Tibial artery (tissue), 4 donors: ENCODE measurements around the gene POLK.

Source experiments
- DNase-seq, 2 donors: peaks; one replicate each; pipeline ENCODE4 v3.0.0-alpha.2; 2019
- H3K27ac ChIP-seq, 2 donors: fragments of 200-600 bp; sonication (generic) in 1 of 2; 1 replicate in 1 of 2; 2 replicates in 1 of 2; pipeline ENCODE4 v1.5.1; 2018 to 2019; ENCODE audit warnings: mild to moderate bottlenecking in 1 of 2
- H3K27me3 ChIP-seq, 2 donors: fragments of 200-600 bp; sonication (generic) in 1 of 2; one replicate each; pipeline versions ENCODE4 v1.5.1 to v1.6.0; 2016 to 2019
- H3K36me3 ChIP-seq, 3 donors: fragments of 200-600 bp; sonication (generic) in 2 of 3; one replicate each; pipeline ENCODE4 v1.5.1; 2016 to 2019; ENCODE audit warnings: mild to moderate bottlenecking in 2 of 3
- H3K4me1 ChIP-seq, 4 donors: fragments of 200-600 bp; sonication (generic) in 2 of 4; 1 replicate in 3 of 4; 2 replicates in 1 of 4; pipeline ENCODE4 v1.5.1; 2016 to 2019
- H3K4me3 ChIP-seq, 2 donors: fragments of 200-600 bp; sonication (generic) in 1 of 2; 1 replicate in 1 of 2; 2 replicates in 1 of 2; pipeline ENCODE4 v1.5.1; 2018 to 2019; ENCODE audit warnings: mild to moderate bottlenecking in 2 of 2
- H3K9me3 ChIP-seq, 3 donors: fragments of 200-600 bp; sonication (generic) in 1 of 3; one replicate each; pipeline ENCODE4 v1.5.1; 2016 to 2019
- intact Hi-C: fragments of 100-400 bp; cut with DNase I; formaldehyde crosslinking; loops from one replicate; pipeline ENCODE4 v1.15.0; 2023; ENCODE audit warnings: low total_unique reads
- TF ChIP-seq, protein P1 (sequence below), 2 experiments: fragments of 200-600 bp in 1 of 2; fragments of 450-650 bp in 1 of 2; IDR thresholded peaks; one replicate each; pipeline ENCODE4 v1.5.1; 2017 to 2019; ENCODE audit warnings: antibody characterized with exemption in 2 of 2, mild to moderate bottlenecking in 1 of 2, moderate library complexity in 1 of 2

POLK gene

DNA sequence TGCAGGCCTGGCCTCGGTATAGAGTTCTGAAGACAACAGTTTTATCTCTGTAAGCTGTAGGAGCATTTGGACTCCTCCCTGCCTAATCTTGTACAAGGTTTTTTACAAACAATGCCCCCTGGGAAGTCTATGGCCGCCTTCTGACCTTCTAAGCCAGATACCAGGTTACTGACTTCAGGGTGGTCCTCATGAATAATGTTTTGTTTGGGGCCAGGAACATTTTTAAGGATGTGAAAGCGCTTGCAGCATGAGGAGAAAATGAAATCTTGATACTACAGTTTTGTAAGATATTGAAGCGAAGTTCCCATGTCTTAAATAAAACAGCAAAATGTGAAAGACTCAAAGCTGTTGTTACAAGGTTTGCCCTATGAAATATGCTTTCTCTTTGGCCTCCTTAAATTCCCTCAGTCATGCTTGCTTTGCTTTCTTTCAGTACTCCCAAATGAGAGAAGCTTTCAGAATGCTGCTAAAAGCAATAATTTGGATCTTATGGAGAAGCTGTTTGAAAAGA is 104.7 kb downstream of the POLK start:
- H3K36me3 ChIP-seq: no peaks in the 10 kb centered on the region
- no peak overlapping the region for H3K4me3 ChIP-seq
- no peak overlapping the region for H3K27ac ChIP-seq
- TF ChIP-seq, protein P1, sequence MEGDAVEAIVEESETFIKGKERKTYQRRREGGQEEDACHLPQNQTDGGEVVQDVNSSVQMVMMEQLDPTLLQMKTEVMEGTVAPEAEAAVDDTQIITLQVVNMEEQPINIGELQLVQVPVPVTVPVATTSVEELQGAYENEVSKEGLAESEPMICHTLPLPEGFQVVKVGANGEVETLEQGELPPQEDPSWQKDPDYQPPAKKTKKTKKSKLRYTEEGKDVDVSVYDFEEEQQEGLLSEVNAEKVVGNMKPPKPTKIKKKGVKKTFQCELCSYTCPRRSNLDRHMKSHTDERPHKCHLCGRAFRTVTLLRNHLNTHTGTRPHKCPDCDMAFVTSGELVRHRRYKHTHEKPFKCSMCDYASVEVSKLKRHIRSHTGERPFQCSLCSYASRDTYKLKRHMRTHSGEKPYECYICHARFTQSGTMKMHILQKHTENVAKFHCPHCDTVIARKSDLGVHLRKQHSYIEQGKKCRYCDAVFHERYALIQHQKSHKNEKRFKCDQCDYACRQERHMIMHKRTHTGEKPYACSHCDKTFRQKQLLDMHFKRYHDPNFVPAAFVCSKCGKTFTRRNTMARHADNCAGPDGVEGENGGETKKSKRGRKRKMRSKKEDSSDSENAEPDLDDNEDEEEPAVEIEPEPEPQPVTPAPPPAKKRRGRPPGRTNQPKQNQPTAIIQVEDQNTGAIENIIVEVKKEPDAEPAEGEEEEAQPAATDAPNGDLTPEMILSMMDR (IDR thresholded peaks at IDR 0.05): no peak
- no peaks in the 10 kb centered on the region for H3K9me3 ChIP-seq
- DNase-seq: no peak
- H3K27me3 ChIP-seq: no peaks in the 10 kb centered on the region
- peaks cover 0 to 9% (median 3%) of the 10 kb centered on the region in 4 donors for H3K4me1 ChIP-seq
- intact Hi-C loops: no loop called here

DNA sequence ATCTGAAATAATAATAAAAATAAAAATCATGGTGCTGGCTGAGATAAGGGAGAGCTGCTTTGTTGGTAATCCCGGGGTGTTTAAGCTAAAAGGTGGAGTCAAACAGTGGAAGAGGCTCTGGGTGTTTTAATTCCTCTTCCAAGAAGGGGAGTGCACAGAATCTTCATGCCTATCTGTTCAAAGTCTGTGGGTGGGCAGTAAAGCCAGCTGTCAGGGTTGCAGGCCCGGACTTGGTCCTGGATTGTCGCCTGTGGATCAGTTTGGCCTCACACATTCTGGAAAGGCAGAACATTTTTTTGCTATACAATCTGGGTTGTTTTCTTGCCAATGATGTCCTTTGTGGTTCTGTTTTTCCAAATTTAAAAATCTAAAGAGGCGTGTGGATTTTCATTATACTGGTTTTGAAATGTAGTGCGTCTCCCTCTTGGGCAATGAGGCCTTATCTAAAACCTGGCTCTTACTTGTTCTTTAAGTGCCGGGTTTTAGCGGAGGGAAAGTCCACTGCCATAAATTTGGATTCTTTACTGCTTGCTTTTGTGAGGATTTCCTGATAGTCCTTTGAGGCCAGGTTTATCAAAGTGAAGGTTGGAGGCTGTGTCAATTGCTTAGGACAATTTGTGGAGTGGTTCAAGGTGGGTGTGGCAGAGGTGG is 105.4 kb downstream of the POLK start:
- TF ChIP-seq, protein P1 (IDR thresholded peaks at IDR 0.05): no peak
- no peak for DNase-seq

DNA sequence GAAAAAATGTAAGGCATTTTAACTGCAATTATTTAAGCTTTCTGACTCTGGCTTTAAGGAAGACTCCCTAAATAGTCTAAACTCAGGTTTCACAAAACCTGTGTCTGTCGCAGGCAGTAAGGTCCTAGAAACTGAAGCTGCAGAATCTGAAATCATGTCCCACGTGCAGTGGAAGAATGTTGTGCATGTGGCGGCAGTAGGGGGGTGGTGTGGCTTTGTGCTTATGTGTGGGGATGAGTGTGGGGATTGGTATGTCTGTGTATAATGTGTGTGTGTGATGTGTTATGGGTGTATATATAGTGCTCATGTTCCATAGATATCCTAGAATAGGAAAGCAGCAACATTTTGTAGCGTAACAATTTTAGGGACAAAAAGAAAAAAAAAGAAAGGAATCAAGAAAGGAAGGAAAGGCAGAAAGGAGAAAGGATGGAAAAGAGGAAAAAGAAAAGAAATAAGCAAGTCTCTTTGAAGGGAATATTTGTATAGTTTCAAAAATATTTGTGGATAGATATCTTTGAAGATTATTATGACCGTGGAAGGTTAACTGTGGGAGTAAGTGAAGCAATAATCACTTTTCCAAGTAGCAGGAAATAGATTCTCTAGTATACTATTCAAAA is 106.2 kb downstream of the POLK start:
- Histone ChIP-seq H3K9me3 (no peaks in the 10 kb centered on the region), H3K27me3 (no peaks in the 10 kb centered on the region), H3K4me1 (no peaks in the 10 kb centered on the region), H3K36me3 (no peaks in the 10 kb centered on the region), H3K27ac (no peak overlapping the region), H3K4me3 (no peak overlapping the region)
- TF ChIP-seq, protein P1 (IDR thresholded peaks at IDR 0.05): no peak
- intact Hi-C loops: no loop called here
- no peak for DNase-seq

More for the DNA sequence above, 105.4 kb downstream of the POLK start:
- no peaks in the 10 kb centered on the region for H3K36me3 ChIP-seq
- no peak overlapping the region for H3K4me3 ChIP-seq
- no peaks in the 10 kb centered on the region for H3K9me3 ChIP-seq
- no peaks in the 10 kb centered on the region for H3K27me3 ChIP-seq
- H3K4me1 ChIP-seq: peaks cover 0 to 2% (median 0%) of the 10 kb centered on the region in 4 donors
- intact Hi-C loops: no loop called here
- H3K27ac ChIP-seq: no peak overlapping the region

DNA sequence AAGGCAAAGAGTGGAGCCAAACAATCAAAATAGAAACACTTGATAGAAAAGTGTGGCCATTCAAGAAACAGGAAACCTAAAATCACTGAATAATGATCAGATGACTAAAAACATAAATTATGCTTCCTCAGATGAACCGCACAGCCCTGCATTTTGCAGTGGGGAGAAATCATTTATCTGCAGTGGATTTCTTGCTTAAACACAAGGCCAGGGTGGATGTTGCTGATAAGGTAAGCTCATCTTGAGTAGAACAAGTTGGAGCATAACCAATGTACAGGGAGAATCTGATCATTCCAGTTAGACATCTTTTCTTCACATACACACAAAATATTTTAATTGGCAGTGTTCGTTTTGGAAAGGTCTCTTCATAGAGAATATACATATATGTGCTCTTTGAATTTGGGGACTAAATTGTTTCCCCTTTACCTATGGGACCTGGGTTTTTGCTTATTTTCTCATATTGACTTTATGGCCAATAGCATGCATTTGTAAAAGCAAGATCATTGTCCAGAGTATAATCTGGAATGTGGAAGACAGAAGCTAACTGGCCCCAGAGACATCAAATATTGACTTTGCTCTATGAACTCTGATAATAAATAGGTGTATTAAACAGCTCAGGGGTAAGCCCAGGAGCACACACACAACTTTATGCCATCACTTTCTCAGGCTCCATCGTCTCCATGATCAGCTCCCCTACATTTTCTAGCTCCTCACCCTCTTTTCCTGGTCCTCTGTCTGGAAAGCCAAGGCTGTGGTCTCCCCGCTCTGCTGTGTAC is 108.7 kb downstream of the POLK start:
- intact Hi-C loops: no loop called here
- peaks cover 0 to 11% (median 4%) of the 10 kb centered on the region in 4 donors for H3K4me1 ChIP-seq
- H3K27me3 ChIP-seq: no peaks in the 10 kb centered on the region
- no peak overlapping the region for H3K27ac ChIP-seq
- no peak overlapping the region for H3K4me3 ChIP-seq
- H3K9me3 ChIP-seq: no peaks in the 10 kb centered on the region
- H3K36me3 ChIP-seq: no peaks in the 10 kb centered on the region
- DNase-seq: no peak
- TF ChIP-seq, protein P1 (IDR thresholded peaks at IDR 0.05): no peak

DNA sequence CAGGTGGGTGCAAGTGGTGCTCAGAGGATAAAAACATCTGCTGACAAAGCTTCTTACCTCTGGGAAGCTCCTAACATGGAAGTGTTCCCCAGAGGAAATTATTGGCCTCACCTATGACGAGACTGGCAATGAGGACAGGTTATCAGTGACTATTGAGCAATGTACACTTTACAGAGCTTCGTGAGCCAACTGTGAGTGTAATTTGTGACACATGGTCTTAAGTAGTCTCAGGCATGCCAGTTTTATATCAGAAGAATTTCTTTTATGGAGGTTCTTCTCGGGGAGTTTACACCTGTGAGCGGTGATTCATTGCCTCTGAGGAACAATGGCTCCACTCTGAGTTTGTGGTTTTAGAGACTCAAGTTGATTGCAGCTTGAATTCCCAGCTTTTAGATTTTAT is 110.9 kb downstream of the POLK start:
- no peak overlapping the region for H3K27ac ChIP-seq
- no peaks in the 10 kb centered on the region for H3K27me3 ChIP-seq
- peaks cover 0 to 11% (median 4%) of the 10 kb centered on the region in 4 donors for H3K4me1 ChIP-seq
- no peaks in the 10 kb centered on the region for H3K36me3 ChIP-seq
- no peak overlapping the region for H3K4me3 ChIP-seq
- intact Hi-C loops: no loop called here
- no peak for DNase-seq
- TF ChIP-seq, protein P1 (IDR thresholded peaks at IDR 0.05): no peak
- H3K9me3 ChIP-seq: no peaks in the 10 kb centered on the region
